ENCODE data around the gene XKR3. TPM values are rescaled to one million over a fixed set of nuclear protein-coding genes. Genes with fewer than 3 reads are reported as not detected.

Gene XKR3
- total RNA-seq, 1 donor from 2014 or later: not detected

DNA sequence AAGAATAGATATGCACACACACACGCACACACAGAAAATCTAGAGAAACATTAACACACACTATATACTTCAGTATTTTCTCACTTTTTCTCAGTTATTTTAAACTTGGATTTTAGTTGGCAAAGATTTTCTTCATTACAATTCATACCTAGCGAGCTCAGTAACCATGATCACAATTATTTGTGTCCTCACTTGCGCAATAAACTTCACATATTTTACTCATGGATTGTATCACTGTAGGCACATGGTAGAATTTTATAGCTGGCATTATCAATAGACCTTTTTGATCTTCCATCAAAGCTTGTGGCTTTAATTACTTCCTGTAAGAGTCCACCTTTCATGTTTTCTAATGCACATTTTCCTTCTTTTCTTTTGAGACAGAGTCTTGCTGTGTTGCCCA, 4.8 kb upstream of the XKR3 start:
- TF ChIP-seq, protein P1, sequence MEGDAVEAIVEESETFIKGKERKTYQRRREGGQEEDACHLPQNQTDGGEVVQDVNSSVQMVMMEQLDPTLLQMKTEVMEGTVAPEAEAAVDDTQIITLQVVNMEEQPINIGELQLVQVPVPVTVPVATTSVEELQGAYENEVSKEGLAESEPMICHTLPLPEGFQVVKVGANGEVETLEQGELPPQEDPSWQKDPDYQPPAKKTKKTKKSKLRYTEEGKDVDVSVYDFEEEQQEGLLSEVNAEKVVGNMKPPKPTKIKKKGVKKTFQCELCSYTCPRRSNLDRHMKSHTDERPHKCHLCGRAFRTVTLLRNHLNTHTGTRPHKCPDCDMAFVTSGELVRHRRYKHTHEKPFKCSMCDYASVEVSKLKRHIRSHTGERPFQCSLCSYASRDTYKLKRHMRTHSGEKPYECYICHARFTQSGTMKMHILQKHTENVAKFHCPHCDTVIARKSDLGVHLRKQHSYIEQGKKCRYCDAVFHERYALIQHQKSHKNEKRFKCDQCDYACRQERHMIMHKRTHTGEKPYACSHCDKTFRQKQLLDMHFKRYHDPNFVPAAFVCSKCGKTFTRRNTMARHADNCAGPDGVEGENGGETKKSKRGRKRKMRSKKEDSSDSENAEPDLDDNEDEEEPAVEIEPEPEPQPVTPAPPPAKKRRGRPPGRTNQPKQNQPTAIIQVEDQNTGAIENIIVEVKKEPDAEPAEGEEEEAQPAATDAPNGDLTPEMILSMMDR (IDR thresholded peaks at IDR 0.05; ENCODE audit: unreplicated experiment): no peak
- Mint-ChIP-seq H3K36me3 (no peaks in the 10 kb centered on the region), H3K4me1 (no peaks in the 10 kb centered on the region), H3K27ac (no peak overlapping the region), H3K27me3 (ENCODE audit: low read depth) (no peaks in the 10 kb centered on the region), H3K4me3 (no peak overlapping the region), H3K9me3 (peaks cover 11% of the 10 kb centered on the region)
- no peak for DNase-seq (ENCODE audit: low spot score in 2 of 2, unreplicated experiment in 2 of 2)

GRCh38 chr22:16828876-16829275, 3.7 kb upstream of the XKR3 start:
- H3K4me3 Mint-ChIP-seq: no peak overlapping the region
- TF ChIP-seq, protein P1 (IDR thresholded peaks at IDR 0.05; ENCODE audit: unreplicated experiment): no peak
- no peaks in the 10 kb centered on the region for H3K36me3 Mint-ChIP-seq
- H3K4me1 Mint-ChIP-seq: no peaks in the 10 kb centered on the region
- H3K27ac Mint-ChIP-seq: no peak overlapping the region
- peaks cover 14% of the 10 kb centered on the region for H3K9me3 Mint-ChIP-seq
- no peaks in the 10 kb centered on the region for H3K27me3 Mint-ChIP-seq (ENCODE audit: low read depth)
- no peak for DNase-seq (ENCODE audit: low spot score in 2 of 2, unreplicated experiment in 2 of 2)

- TF ChIP-seq, protein P1 (IDR thresholded peaks at IDR 0.05; ENCODE audit: unreplicated experiment): no peak
- no peak overlapping the region for H3K4me3 Mint-ChIP-seq
- H3K9me3 Mint-ChIP-seq: peaks cover 18% of the 10 kb centered on the region
- H3K36me3 Mint-ChIP-seq: no peaks in the 10 kb centered on the region
- no peak for DNase-seq (ENCODE audit: low spot score in 2 of 2, unreplicated experiment in 2 of 2)
- no peak overlapping the region for H3K27ac Mint-ChIP-seq
- H3K4me1 Mint-ChIP-seq: no peaks in the 10 kb centered on the region
- no peaks in the 10 kb centered on the region for H3K27me3 Mint-ChIP-seq (ENCODE audit: low read depth)
Observed at GRCh38 chr22:16827506-16827905, 2.3 kb upstream of the XKR3 start.

GRCh38 chr22:16819249-16819648, 6.0 kb downstream of the XKR3 start:
- no peak for DNase-seq (ENCODE audit: low spot score in 2 of 2, unreplicated experiment in 2 of 2)
- TF ChIP-seq, protein P1 (IDR thresholded peaks at IDR 0.05; ENCODE audit: unreplicated experiment): no peak
- Mint-ChIP-seq H3K9me3 (peaks cover 30% of the 10 kb centered on the region), H3K27me3 (ENCODE audit: low read depth) (no peaks in the 10 kb centered on the region), H3K4me1 (no peaks in the 10 kb centered on the region), H3K36me3 (no peaks in the 10 kb centered on the region), H3K4me3 (no peak overlapping the region), H3K27ac (no peak overlapping the region)

- Mint-ChIP-seq H3K36me3 (no peaks in the 10 kb centered on the region), H3K4me3 (no peak overlapping the region), H3K27me3 (ENCODE audit: low read depth) (no peaks in the 10 kb centered on the region), H3K9me3 (peaks cover 34% of the 10 kb centered on the region), H3K4me1 (no peaks in the 10 kb centered on the region), H3K27ac (no peak overlapping the region)
- TF ChIP-seq, protein P1 (IDR thresholded peaks at IDR 0.05; ENCODE audit: unreplicated experiment): no peak
- DNase-seq (ENCODE audit: low spot score in 2 of 2, unreplicated experiment in 2 of 2): no peak
Observed at GRCh38 chr22:16818538-16818937, 6.7 kb downstream of the XKR3 start.

DNA sequence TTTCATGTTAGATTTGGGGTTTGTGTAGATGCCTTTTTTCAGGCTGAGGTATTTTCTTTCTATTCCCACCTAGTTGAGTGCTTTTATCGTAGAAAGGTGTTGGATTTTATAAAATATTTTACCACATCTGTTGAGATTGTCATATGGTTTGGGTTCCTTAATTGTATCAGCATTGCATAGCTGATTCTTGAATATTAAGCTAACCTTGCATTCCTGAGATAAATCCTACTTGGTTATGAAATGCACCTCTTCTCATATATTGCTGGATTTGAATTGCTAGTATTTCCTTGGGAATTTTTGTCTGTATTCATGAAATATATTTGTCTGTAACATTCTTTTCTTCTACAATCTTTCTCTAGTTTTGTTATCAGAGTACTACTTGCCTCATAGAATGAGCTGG, 10.1 kb downstream of the XKR3 start:
- peaks cover 30% of the 10 kb centered on the region for H3K9me3 Mint-ChIP-seq
- DNase-seq (ENCODE audit: low spot score in 2 of 2, unreplicated experiment in 2 of 2): no peak

More for the DNA sequence above, 10.1 kb downstream of the XKR3 start:
- Mint-ChIP-seq H3K4me3 (no peak overlapping the region), H3K4me1 (no peaks in the 10 kb centered on the region), H3K36me3 (no peaks in the 10 kb centered on the region), H3K27me3 (ENCODE audit: low read depth) (no peaks in the 10 kb centered on the region), H3K27ac (no peak overlapping the region)
- TF ChIP-seq, protein P1 (IDR thresholded peaks at IDR 0.05; ENCODE audit: unreplicated experiment): no peak
